ENCODE results near the gene RPSA. TPM values are rescaled to one million over a fixed set of nuclear protein-coding genes. Genes with fewer than 3 reads are reported as not detected.

Gene RPSA
- total and polyA plus RNA-seq, 8 donors = 738 to 1,954 (median 1,788) TPM

DNA sequence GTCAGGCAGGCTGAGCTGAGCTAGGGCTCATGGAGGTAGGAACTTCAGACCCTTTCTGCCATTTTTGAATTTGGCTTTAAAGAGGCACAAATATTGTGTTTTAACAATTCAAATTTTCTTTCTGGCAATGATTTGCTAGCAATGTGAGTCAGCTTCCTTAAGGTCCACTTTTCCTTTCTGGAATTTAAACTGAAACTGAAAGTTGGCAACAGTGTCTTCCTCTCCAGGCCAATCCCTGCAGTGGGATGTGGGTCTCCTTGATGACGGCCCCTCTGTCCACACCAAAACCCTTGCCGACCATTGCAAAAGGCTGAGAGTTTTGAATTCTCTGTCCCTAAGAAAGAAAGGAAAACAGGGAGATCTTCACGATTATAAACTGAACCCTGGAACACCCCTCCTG lies 27.1 kb downstream of the RPSA start:
- Histone ChIP-seq H3K27ac (peak overlapping the region; percentile 55 to 56), H3K36me3 (no peaks in the 10 kb centered on the region), H3K9me3 (no peaks in the 10 kb centered on the region), H3K4me1 (peaks cover 5% of the 10 kb centered on the region in 2 donors), H3K4me3 (no peak overlapping the region), H3K27me3 (no peaks in the 10 kb centered on the region)
- peak; percentile 76 for ATAC-seq
- no peak for DNase-seq
- TF ChIP-seq CTCF (IDR thresholded peaks at IDR 0.05) = no peak
- intact Hi-C loops (cut with DNase I) = no loop called here

- intact Hi-C loops (cut with DNase I) = no loop called here
- H3K4me1 ChIP-seq = peaks cover 5% of the 10 kb centered on the region in 2 donors
- TF ChIP-seq CTCF (IDR thresholded peaks at IDR 0.05) = no peak
- H3K36me3 ChIP-seq = no peaks in the 10 kb centered on the region
- H3K4me3 ChIP-seq = no peak overlapping the region
- ATAC-seq = no peak
- H3K9me3 ChIP-seq = no peaks in the 10 kb centered on the region
- H3K27me3 ChIP-seq = no peaks in the 10 kb centered on the region
- no peak overlapping the region for H3K27ac ChIP-seq
- no peak for DNase-seq
These were observed 28.1 kb downstream of the RPSA start for GRCh38 chr3:39434574-39434973.

GRCh38 chr3:39435006-39435748 lies 28.7 kb downstream of the RPSA start:
- Histone ChIP-seq H3K4me3 (no peak overlapping the region), H3K36me3 (no peaks in the 10 kb centered on the region), H3K27ac (no peak overlapping the region), H3K9me3 (no peaks in the 10 kb centered on the region), H3K4me1 (peaks cover 5% of the 10 kb centered on the region in 2 donors), H3K27me3 (no peaks in the 10 kb centered on the region)
- DNase-seq (no peak), ATAC-seq (no peak)
- no peak for TF ChIP-seq CTCF (IDR thresholded peaks at IDR 0.05)
- intact Hi-C loops (cut with DNase I) = no loop called here

GRCh38 chr3:39438880-39439279 lies 32.4 kb downstream of the RPSA start:
- Histone ChIP-seq H3K27ac (no peak overlapping the region), H3K4me1 (no peaks in the 10 kb centered on the region), H3K27me3 (no peaks in the 10 kb centered on the region), H3K9me3 (no peaks in the 10 kb centered on the region), H3K4me3 (no peak overlapping the region), H3K36me3 (no peaks in the 10 kb centered on the region)
- DNase-seq (no peak), ATAC-seq (no peak)
- TF ChIP-seq CTCF (IDR thresholded peaks at IDR 0.05) = no peak
- intact Hi-C loops (cut with DNase I) = no loop called here

DNA sequence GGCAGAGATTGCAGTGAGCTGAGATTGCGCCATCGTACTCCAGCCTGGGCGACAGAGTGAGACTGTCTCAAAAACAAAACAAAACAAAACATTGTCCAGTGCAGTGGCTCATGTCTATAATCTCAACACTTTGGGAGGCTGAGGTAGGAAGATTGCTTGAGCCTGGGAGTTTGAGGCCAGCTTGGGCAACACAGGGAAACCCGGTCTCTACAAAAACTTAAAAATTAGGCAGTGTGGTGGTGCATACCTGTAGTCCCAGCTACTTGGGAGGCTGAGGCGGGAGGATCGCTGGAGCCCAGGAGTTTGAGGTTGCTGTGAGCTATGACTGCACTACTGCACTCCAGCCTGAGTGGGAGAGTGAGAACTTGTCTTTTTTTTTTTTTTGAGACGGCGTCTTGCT lies 33.8 kb downstream of the RPSA start:
- H3K9me3 ChIP-seq = no peaks in the 10 kb centered on the region
- H3K4me3 ChIP-seq = no peak overlapping the region
- ATAC-seq (no peak), DNase-seq (no peak)
- H3K27me3 ChIP-seq = no peaks in the 10 kb centered on the region
- no peak for TF ChIP-seq CTCF (IDR thresholded peaks at IDR 0.05)
- intact Hi-C loops (cut with DNase I) = no loop called here
- H3K36me3 ChIP-seq = no peaks in the 10 kb centered on the region
- no peak overlapping the region for H3K27ac ChIP-seq
- H3K4me1 ChIP-seq = no peaks in the 10 kb centered on the region

Measured in left lung (tissue), 10 donors.